GM19023 (cell line): ENCODE results near the gene TMEM132C.
A peak's percentile ranks its signal among the peaks of the same experiment; 100 is the strongest.

Experiments used
- ATAC-seq: cut with Tn5 transposase; IDR thresholded peaks from one replicate; pipeline ENCODE4 v1.9.1; 2021; ENCODE audit warnings: mild to moderate bottlenecking, moderate library complexity; ENCODE audit not compliant: unreplicated experiment

Gene TMEM132C

DNA sequence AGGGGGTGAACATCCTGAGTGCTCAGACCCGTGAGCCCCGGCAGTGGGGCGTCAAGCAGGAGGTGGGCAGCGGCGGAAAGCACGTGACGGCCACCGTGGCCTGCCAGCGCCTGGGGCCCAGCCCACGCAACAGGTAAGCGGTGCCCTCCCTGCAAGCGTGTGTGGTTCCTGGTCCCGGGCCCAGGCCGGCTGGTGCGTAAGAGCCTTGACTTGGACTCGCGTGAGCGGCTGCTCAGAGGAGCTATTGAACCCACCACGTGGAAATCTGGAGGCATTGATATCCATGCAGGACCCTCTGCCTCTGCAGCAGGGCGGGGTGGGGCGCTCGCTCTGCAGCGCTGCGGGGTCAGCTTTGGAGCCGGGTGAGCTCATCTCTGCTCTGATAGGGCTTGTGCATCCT is 277.0 kb downstream of the TMEM132C start:
- ATAC-seq, result no peak

- ATAC-seq, result no peak
Measured at GRCh38 chr12:128548949-128549348, 282.0 kb downstream of the TMEM132C start.

DNA sequence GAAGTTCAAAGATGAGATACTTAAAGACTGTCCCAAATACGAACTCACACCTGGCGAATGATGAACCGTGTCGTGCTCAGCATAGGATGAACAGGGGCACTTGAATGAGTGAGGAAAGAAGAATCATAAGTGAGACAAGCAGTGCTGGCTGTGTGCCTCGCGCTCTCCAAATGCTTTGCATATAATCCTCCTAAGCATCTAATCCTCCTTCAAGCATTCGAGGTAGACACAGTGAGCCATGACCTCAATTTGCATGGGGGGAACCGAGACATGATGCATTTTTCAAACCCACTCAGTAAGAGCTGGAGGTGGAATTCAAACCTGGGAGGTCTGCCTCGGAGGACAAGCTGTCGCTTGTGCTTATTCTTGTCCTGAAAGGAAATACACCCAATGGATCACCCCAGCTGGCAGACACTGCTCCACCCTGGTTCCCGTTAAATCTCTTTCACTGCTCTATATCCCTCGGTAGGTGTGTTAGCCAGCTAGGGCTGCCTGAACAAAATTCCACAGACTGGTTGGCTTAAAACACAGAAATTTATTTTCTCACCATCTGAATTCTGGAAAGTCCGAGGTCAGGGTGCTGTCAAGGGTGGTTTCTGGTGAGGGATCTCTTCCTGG is 282.7 kb downstream of the TMEM132C start:
- no peak for ATAC-seq

GRCh38 chr12:128551266-128551665 is 284.3 kb downstream of the TMEM132C start:
- ATAC-seq, result no peak

- ATAC-seq, result no peak
Measured at GRCh38 chr12:128554546-128555304, 287.8 kb downstream of the TMEM132C start.

GRCh38 chr12:128557231-128557630 is 290.3 kb downstream of the TMEM132C start:
- no peak for ATAC-seq

GRCh38 chr12:128564956-128565355 is 298.0 kb downstream of the TMEM132C start:
- no peak for ATAC-seq

GRCh38 chr12:128567730-128568129 is 300.8 kb downstream of the TMEM132C start:
- no peak for ATAC-seq

DNA sequence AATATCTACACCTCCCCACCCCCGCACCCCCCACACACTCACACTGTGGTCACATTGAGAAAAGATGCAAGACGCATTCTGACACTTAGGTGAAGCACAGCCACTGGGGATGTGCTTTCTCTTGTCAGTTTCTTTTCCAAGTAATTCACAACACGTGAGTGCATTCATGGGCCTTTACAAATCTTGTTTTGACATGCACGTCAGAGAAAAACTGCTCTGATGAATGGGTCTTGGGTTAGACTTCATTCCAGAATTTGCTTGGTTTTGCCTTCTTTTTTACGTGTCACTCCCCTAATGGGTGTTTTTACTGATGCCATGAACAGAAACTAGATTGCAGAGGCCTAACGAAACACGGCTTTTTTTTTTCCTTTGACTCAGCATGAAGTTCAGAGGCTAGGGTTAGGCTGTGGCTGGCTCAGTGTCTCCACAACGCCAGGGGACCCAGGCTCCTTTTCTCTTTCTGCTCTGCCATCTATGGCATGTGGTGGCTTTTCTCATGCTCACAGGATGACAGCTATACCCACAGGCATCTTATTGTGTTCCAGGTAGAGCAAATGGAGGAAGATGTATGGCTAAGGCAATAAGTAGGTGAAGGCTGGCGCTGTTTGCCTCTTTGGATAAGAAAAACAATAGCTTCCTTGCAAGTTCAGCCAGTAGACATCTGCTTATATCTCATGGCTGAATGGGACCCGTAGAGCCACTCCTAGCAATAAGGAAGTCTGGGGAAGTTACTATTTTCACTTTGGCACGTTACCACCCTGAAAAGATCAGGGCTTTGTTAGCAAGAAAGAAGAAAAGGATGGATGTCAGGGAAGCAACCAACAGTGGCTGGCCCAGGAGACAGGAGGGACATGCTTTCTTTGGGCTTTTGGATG is 303.5 kb downstream of the TMEM132C start:
- peak; percentile 75 for ATAC-seq

DNA sequence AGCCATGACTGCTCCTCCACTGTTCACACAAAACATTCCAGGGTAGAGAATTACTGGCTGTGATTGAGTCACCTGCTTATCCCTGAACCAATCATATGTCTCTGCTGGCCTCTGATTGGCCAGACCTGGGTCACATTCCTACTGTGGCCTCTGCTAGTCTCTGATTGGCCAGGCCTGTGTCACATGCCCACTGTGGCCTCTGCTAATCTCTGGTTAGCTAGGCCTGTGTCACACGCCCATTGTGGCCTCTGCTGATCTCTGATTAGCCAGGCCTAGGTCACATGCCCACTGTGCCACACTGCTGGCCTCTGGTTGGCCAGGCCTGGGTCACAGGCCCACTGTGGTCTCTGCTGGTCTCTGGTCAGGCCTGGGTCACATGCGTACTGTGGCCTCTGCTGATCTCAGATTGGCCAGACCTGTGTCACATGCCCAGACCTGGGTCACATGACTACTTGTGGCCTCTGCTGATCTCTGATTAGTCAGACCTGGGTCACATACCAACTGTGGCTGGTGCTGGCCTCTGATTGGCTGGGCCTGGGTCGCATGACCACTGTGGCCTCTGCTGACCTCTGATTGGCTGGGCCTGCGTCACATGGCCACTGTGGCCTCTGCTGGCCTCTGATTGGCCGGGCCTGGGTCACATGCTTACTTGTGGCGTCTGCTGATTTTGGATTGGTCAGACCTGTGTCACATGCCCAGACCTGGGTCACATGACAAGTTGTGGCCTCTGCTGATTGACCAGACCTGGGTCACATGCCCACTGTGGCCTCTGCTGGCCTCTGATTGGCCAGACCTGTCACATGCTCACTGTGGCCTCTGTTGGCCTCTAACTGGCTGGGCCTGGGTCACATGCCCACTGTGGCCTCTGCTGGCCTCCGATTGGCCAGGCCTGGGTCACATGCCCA is 305.2 kb downstream of the TMEM132C start:
- ATAC-seq, result no peak

- no peak for ATAC-seq
Measured at GRCh38 chr12:128573907-128574306, 306.9 kb downstream of the TMEM132C start.

DNA sequence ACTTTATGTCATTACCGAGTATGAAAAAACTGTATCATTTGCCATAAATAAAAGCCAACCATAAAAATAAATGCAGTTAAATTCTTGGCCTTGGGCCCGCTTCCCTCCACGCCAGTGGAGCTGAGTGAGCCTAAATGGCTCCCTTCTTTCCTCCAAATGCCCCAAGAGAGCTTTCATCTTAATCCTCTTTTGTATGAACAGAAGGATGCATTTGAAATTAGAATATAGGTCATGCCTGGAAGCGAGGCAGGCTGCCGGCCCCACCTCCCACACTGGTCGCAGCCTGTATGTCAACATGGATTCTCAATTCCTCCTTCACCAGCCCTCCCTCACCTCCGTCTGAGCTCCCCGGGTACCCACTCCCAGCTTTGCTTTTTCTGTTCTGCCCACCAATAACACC is 311.1 kb downstream of the TMEM132C start:
- ATAC-seq, result no peak

- no peak for ATAC-seq
Measured at GRCh38 chr12:128581321-128581761, 314.4 kb downstream of the TMEM132C start.

DNA sequence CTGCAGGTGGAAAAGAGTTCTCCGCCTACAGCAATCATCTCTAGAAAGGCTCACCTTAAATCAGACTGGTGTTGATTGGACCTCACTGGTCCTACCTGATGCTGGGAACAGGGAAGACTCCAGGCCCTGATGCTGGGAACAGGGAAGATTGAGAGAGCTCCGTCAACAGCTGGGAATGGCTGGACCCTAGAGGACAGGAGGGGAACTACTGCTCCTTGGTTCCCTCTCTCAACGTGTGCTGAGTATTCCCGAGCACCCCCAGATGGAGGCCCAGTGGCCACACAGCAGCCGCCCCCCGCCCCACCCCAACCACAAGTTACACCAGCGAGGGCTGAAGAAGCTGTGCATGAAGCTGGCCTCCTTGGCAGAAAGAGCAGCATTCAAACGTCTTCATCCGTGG is 316.5 kb downstream of the TMEM132C start:
- ATAC-seq, result no peak

- no peak for ATAC-seq
Measured at GRCh38 chr12:128586451-128587029, 319.6 kb downstream of the TMEM132C start.

DNA sequence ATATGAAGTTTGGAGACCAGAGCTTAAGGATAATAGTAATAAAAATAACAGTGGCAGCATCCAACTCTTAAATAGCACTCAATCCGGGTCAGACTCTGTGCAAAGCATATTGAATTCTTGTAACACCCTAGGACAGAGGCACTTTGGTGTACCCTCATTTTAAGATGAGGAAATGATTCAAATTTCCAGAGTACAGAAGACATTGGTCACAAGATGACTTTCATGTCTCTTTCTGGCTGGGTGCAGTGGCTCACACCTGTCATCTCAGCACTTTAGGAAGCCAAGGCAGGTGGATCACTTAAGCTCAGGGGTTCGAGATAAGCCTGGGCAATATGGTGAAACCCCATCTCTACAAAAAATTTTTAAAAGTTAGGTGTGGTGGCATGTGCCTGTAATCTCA is 320.9 kb downstream of the TMEM132C start:
- no peak for ATAC-seq

DNA sequence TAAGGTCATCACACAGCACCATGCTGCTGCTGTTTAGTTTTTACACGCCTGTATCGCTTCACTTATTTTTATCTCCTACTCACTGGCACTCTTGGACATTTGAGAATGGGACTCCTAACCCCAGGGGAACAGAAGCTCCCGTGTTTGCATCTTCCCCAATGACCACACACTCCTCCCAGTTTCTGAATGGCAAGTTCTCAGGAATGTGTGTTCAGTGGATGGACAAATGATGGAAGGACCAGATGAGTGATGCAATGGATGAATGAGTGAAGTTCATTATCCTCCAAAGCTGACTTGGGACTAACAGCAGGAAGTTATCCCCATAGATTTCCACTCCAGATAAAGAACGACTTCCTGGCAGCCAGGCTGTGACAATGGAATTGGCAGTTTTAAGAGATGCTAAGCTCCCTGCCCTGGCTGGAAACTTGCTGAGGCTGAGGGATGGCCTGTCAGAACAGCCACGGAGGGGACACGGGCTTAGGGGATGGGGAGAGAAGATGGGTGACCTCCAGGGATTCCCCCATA is 325.3 kb downstream of the TMEM132C start:
- ATAC-seq, result no peak

DNA sequence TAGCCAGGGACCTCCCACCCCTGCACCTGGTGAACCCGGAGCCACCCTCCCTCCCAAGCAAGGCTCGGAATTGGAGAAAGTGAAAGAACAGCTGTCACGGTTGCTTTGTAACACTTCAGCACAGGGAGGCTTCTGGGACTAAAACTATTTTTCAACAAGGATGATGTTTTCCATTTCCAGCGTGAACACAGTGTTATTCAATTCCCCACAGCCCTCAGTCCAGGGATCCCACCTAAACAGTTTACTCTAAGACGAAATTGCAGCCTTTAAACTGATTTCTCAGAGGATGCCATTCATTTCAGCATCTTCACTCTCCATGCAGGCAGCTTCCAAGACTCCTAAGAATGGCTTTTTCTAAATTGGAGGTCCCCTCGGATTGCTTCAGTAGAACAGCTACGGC is 327.6 kb downstream of the TMEM132C start:
- no peak for ATAC-seq

- no peak for ATAC-seq
Measured at GRCh38 chr12:128595609-128596008, 328.6 kb downstream of the TMEM132C start.

DNA sequence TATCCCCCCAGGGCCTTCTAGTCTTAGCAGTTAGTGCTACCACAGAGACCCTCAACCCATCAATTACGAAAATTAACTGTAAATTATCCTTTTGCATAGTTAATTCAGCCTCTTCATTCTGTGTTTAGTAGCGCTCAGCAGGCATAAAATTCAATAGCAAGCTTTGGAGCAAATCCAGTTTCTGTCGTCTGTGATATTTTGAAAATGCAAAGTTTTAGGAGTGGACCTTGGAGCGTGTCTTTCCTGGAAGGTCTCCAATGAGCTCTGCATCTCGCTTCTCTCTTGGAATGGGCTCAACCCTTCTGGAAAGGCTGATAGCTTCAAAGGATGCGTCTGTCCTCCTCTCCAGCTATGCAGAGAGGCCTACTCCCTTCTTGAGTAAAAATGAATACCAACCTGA is 333.9 kb downstream of the TMEM132C start:
- ATAC-seq, result no peak
